Stimulated activated CD8-positive, alpha-beta memory T cell treated with anti-CD3 and anti-CD28 coated beads, Interleukin-2, amount 100 ng/mL, for 1 hour (primary cell): ENCODE measurements around the gene ALKBH2.

Source experiments
- DNase-seq, 2 donors: peaks; one replicate each; pipeline ENCODE4 v3.0.0-alpha.2; 2020; ENCODE audit warnings: low read depth in 2 of 2

Gene ALKBH2

DNA sequence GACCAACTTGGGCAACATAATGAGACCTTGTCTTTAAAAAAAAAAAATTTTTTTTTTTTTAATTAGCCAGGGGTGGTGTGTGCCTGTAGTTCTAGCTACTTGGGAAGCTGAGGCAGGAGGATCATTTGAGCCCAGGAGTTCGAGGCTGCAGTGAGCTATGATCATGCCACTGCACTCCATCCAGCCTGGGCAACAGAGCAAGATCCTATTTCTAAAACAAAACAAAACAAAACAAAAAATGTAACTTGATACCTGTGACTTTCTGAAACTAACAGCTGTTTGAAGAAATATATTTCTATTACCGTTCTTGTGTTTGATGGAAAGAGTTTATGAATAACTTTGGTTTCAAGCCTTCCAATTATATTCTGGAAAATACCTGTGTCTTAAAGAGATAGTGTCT is 21.4 kb upstream of the ALKBH2 start:
- DNase-seq, result no peak

DNA sequence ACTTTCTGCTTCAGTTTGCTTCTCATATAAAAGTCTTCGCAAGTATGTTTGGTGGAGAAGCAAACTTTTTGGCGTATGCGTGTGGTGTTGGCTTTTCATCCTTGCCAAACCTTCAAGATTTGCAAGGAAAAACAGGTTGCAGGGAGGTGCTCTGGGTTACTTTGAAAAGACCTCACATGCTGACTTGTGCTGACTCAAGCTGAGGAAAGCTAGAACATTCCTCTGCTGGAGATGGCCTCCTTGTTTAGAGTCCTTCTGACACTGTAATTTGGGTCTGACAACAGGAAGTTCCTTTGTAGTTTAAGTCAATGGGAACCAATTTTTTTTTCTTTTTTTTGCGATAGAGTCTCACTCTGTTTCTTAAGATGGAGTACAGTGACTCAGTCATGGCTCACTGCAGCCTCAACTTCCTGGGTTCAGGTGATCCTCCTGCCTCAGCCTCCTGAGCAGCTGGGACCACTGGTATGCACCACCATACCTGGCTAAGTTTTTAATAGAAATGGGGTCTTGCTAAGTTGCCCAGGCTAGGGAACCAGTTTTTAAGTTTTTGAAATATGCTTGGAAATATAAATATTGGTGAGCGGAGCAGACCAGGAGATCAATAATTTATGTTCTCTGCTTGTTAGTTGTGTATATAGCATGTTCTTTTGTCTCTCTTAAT is 20.5 kb upstream of the ALKBH2 start:
- DNase-seq, result no peak

DNA sequence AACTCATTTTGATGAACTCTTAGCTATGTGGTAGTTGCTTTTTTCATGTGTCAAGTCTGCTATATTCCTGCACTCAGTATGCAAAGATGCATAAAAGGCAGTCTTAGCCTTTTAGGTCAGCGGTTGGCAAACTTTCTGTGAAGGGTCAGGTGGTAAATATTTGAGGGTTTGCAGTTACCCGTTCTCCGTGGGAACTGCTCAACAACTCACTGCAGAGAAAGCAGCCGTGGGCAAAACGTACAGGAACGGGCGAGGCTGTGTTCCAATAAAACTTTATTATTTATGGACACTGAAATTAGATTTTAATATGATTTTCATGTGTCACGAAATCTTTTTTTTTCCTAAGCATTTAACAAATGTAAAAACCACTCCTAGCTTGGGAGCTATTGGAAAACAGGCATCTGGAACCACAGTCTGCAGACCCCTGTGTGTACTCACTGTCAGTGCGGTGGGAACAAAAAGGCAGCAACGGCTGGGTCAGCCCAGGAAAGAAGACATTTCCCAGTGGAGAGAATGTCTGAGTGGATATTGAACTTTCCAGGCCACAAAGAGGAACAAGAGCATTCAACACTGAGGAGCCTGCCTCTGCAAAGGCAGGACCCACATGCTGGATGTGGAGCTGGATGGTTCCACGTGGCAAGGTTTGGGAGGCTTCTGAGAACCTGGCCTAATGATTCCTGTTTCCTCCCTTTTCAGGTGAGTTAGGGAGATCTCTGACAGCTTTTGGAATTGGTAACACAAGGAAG is 19.6 kb upstream of the ALKBH2 start:
- DNase-seq, result no peak

DNA sequence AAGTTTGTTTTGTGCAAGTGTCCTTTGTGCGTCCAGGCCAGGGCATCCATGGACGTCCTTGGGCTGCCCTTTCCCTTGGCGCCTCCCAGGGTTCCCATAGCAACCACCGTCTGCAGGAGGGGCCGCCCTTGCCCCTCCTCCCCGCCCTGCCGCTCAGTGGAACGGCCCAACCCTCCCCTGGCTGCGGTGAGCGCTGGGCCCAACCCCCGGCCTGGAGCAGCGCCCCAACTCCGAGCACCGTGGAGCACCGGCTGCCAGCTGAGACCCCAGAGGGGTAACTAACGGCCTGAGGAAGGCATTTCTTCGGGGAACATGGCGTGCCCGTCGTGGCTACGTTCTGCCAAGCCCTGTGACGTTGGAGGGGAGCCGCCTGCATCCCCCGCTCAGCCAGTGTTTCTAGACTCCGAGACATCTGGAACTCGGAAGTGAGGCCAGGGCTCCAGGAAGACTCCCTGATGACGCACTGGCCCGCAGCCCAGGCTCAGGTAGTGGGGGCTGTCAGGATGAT is 17.8 kb upstream of the ALKBH2 start:
- DNase-seq, result peak in 1 of 2 donors; percentile 26

DNA sequence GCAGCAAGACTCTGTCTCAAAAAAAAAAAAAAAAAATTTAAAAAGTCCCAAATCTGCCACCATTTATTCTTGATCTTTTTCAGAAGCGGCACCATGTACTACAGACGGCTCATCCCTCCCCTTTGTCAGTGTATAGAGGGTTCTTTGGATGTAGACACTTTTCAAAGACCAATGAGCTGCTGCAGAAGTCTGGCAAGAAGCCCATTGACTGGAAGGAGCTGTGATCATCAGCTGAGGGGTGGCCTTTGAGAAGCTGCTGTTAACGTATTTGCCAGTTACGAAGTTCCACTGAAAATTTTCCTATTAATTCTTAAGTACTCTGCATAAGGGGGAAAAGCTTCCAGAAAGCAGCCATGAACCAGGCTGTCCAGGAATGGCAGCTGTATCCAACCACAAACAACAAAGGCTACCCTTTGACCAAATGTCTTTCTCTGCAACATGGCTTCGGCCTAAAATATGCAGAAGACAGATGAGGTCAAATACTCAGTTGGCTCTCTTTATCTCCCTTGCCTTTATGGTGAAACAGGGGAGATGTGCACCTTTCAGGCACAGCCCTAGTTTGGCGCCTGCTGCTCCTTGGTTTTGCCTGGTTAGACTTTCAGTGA is 16.6 kb upstream of the ALKBH2 start:
- DNase-seq, result no peak

DNA sequence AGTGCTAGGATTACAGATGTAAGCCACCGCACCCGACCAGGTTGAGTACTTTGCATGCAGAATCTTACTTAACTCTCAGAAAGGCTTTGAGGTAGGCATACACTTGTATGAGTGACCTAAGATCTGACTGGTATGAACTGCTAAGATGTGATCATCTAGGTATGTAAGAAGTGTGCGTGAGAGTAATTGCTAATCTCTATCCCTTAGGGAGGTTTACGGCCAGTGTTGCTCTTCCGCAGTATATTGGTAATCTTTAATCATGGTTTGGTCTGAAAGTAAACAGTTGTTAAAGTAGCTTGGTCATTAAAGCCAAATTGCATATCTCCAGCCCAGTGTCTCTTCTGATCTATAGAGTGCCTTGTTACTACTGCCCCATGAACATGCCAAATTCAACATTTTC is 11.9 kb upstream of the ALKBH2 start:
- no peak for DNase-seq

DNA sequence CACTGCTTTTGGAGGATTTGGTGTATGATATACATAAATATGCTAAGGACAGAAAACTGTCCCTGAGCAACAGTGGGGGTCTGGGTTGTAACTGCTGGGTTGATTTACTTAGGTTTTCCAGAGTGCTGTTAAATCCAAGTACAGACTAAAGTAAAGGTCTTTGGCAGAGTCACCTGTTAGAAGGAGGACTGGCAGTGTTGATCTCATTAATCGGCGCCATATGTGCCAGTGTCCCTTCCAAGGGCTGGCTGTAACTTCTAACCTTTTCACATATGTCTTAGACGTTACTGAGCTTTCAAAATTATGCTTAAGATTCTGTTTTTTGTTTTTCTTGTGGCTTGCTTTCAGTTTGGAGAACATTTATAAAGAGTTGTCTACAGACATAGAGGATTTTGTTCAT is 9.2 kb upstream of the ALKBH2 start:
- no peak for DNase-seq

DNA sequence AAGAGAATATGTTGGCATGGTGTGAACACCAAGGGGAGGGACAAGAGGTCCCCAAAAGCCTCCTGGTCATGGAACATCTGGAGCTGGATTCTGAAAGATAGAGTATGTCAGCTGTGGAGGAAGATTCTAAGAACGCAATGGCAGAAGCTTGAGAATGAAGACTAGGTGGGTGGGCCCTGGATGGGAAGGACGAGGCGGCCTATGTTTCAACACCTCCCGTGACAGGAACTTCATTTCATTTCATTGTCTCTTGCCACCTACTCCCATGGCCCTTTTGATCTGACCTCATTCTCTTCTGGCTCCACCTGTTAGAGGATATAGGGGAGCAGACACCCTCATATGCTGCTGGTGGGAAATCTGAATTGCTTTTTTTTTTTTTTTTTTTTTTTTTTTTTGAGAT is 7.5 kb upstream of the ALKBH2 start:
- no peak for DNase-seq

DNA sequence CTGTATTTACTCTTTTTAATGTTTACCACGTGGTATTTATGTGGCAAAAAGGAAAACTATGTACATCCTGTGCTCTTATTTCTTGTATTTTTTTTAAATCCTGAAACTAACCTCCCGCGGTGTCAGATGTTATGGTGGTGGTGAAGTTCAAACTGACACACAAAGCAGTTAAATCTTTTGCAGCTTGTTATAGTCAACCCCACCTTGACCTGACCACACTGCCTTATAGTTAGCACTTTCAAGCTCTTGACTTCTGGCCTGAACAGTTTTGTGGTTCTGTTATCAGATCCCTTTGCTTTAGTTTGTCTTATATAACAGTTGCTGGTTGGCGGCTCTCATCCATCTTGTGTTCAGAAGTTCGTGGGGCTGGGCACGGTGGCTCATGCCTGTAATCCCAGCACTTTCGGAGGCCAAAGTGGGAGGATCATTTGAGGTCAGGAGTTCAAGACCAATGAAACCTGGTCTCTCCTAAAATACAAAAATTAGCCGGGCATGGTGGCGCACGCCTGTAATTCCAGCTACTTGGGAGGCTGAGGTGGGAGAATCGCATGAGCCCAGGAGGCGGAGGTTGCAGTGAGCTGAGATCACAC is 6.3 kb upstream of the ALKBH2 start:
- no peak for DNase-seq

DNA sequence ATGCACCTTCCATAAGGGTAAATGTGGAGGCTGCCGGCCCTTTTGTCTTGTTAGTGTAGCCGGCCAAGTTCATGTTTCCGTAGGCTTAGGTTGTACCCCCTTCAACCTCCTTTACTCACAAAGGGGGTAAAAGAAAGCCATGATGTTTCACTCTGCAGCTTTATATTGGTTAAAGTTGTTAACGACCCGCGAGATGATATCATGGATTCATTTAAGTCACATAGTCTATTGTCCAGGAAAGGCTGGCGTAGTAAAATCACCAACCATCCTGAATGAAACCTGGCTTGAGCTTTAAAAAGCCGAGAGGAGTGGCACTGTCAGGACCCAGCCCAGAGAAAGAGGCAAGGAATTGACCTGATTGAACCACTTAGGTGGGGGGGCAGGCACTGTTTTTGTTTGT is 5.4 kb upstream of the ALKBH2 start:
- no peak for DNase-seq

DNA sequence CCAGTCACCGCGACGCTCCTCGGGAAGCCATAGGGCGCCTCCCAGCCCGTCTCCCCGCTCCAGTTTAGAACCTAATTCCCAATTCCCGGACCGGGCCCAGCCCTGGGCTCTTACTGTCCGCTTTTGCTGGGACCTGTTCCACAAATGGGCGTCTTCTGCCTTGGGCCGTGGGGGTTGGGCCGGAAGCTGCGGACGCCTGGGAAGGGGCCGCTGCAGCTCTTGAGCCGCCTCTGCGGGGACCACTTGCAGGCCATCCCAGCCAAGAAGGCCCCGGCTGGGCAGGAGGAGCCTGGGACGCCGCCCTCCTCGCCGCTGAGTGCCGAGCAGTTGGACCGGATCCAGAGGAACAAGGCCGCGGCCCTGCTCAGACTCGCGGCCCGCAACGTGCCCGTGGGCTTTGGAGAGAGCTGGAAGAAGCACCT is 4.9 kb upstream of the ALKBH2 start:
- DNase-seq, result no peak

DNA sequence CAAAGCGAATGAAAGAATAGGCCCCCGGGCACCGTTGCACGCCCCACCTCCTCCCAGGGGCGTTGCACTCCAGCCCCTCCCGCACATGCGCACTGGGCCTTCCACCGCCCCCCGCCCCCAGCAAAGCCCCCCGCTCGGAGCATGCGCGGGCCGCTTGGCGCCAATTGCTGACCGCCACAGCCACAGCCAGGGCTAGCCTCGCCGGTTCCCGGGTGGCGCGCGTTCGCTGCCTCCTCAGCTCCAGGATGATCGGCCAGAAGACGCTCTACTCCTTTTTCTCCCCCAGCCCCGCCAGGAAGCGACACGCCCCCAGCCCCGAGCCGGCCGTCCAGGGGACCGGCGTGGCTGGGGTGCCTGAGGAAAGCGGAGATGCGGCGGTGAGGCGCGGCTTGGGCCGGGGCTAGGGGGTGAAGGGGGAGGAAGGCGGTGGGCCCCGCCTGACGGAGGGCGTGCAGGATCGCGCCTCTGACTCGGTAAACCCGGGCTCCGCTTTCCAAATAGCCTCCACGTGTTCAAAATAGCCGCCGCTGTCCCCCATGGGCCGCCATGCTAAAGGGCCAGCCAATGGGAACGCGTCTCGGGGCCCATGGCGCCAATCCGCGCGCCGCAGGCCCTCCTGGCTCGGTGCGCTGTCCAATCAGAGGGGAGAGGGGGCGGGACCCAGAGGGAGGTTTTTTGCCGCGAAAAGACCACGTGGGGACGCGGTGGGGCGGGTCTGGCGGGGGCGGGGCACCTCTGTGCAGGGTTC is 4.3 kb upstream of the ALKBH2 start, which contains the start of gene UNG:
Gene UNG (plus strand): TSS at position 163 of the 748 bp plus-strand sequence. CDS start 83 bp downstream, at position 246.
- peak; percentile 93 for DNase-seq

DNA sequence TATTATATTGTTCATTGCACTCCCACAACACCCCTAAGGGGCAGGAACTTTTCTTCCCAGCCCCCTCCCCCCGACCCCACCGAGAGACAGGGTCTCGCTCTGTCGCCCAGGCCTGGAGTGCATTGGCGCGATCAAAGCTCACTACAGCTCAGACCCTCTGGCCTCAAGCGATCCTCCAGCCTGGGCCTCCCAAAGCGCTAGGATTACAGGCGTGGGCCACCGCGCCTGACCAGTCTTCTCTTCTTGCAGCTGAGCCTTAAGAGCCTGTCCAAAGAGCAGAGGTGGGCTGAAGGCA is 3.8 kb upstream of the ALKBH2 start:
- DNase-seq, result no peak

DNA sequence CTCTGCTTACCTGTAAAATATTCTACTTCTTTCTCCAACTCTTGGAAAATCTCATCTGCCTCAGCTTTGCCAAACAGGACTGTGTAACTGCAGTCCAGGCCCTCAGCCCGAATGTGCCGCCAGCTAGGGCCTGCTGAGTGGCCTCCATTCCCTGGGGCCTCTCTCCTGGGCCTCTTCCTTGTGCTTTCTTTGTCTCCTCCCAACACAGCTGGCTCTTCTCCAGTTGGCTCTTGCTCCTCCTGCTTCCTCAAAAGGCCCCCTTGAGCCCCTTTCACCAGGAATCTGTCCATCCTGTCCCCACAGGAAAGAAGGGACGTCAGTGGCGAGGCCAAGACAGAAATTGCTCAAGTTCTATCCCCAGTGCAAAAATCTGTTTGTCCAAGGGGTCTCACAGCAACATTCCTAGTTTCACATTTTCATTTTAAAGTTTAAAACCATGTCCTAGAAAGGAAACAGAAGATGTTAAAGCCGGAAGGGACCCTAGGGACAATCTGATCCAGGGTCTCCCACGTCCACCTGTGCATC is 713 bp downstream of the ALKBH2 start:
- no peak for DNase-seq

DNA sequence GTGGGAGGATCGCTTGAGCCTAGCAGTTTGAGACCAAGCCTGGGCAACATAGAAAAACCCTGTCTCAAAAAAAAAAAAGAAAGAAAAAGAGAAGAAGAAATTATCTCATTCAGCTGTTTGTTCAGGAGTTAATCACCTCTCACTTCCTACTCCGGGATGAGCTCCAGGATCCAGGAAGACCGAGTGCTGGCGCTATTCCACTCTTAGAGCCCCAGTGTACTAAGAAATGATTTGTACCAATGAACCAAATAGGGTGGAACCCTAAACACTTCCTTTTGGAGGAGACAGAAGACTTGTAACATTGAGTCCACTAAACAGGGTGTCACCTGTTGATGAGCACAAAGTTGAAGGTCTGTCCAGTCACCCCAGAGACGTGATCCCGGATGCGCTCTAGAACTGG is 3.6 kb downstream of the ALKBH2 start:
- no peak for DNase-seq

DNA sequence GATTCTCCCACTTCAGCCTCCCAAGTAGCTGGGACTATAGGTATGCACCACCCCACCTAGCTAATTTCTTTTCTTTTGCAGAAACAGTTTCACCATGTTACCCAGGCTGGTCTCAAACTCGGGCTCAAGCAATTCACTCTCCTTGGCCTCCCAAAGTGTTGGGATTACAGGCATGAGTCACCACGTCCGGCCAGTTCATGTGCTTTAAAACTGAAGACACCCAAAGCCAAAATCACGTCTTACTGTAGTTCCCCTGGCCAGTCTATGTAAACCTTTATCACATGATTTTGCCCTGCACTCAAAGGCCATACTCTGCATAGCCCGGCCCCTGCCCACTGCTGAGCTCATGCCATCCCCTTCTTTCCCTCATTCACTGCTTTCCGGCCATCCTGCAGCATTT is 4.5 kb downstream of the ALKBH2 start:
- no peak for DNase-seq

DNA sequence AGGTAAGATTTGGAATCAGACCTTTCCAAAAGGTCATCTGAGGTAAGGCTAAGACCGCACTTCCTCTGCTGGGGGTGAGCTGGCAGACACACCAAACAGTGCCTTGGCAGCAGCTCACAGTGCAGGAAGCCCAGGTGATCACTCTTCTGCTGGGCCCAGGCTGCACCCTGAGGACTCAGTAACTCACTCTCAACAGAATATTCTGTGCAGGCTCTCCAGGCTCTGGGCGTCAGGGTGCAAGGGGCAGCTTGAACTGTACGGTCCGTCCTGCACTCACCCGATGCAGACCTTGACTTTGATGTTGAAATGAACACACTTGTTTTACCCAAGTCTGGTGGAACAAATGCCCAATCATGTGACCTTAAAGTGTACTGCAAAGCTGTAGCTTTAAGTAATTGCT is 6.0 kb downstream of the ALKBH2 start:
- no peak for DNase-seq

DNA sequence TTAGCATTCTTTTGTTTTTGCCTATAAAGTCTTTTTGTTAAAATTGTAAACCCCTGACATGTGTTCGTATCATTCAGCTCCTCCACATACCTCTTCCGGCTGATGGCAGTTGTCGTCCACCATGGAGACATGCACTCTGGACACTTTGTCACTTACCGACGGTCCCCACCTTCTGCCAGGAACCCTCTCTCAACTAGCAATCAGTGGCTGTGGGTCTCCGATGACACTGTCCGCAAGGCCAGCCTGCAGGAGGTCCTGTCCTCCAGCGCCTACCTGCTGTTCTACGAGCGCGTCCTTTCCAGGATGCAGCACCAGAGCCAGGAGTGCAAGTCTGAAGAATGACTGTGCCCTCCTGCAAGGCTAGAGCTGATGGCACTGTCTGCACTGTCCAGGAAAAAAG is 7.7 kb downstream of the ALKBH2 start:
- no peak for DNase-seq

DNA sequence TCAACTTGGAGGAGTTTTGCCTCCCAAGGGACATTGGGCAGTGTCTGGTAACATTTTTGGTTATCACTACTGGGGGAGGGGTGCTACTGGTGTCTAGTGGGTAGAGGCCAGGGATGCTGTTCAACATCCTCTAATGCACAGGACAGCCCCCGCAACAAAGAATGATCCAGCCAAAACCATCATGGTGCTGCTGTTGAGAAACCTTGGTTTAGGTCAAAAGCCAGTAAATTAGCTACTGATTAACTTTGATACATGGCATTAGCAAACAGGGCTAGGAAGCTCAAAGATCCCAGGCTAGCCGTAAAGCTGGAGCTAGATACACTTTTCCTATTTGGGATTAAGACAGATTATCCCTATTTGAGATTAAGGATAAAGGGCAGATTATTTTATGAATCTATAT is 8.8 kb downstream of the ALKBH2 start:
- DNase-seq, result no peak

DNA sequence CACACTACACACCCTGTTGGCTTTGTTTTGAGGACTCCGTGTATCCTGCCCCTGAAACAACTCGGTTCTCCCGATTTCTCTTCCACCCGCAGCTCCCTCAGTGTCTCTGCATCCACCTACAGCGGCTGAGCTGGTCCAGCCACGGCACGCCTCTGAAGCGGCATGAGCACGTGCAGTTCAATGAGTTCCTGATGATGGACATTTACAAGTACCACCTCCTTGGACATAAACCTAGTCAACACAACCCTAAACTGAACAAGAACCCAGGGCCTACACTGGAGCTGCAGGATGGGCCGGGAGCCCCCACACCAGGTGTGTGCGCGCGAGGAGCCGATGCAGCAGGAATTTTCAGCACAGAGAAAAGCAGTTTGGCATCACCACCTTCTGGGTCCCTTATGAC is 10.5 kb downstream of the ALKBH2 start:
- DNase-seq, result no peak

DNA sequence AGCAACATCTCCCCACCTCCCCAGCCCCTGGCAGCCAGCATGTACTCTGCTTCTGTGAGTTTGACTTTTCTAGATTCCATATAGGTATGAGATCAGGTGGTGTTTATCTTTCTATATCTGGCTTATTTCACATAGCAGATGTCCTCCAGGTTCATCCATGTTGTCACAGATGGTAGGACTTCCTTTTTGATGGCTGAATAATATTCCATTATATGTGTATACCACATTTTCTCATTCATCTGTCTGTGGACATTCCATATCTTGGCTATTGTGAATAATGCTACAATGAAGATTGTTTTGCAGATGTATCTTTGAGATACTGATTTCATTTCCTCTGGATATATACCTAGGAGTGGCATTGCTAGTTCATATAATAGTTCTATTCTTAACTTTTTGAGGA is 18.4 kb downstream of the ALKBH2 start:
- no peak for DNase-seq
